HCT116 (cell line): Measurements from ENCODE around the gene SIGLEC7. TPM values are rescaled to one million over a fixed set of nuclear protein-coding genes. Genes with fewer than 3 reads are reported as not detected.

Experiments used
- ATAC-seq: fragments of 200-7000 bp; cut with Tn5 transposase; 2 replicates; pipeline ENCODE4 v1.9.1; 2020; ENCODE audit warnings: mild to moderate bottlenecking, moderate library complexity
- BruUV-seq: library from RNA; stranded (reverse); fragments of 400-500 nt; replicated peaks from 2 replicates; lab custom pipeline; 2021; lab: Mats Ljungman, UMichigan
- CTCF ChIA-PET: fragments of 300-600 bp; sonication (Branson Sonifier 250); formaldehyde crosslinking; loops from one replicate; lab custom pipeline; 2021; ENCODE audit warnings: antibody characterized with exemption; lab: Charles Lee
- POLR2A ChIA-PET: fragments of 300-600, 350-600 bp; sonication (Branson Sonifier 250); formaldehyde crosslinking; loops from one replicate; lab custom pipeline; 2021; ENCODE audit warnings: antibody characterized with exemption; lab: Charles Lee
- RAD21 ChIA-PET, 2 experiments: fragments of 300-600 bp; sonication (Branson Sonifier 250); formaldehyde crosslinking; loops; one replicate each; lab custom pipeline; 2023; ENCODE audit warnings: low total read pairs in 2 of 2; ENCODE audit not compliant: uncharacterized antibody in 2 of 2, unreplicated experiment in 2 of 2, low non-redundant PET in 1 of 2; lab: Charles Lee
- DNase-seq: peaks from one replicate; pipeline ENCODE4 v3.0.0-alpha.2; 2010; ENCODE audit warnings: low read depth, low spot score
- H2AFZ ChIP-seq: fragments of 200-600 bp; shearing (Covaris generic), sonication (generic); 2 replicates; pipeline ENCODE4 v1.6.1; 2017; ENCODE audit warnings: low read depth, mixed run types, mixed read lengths, antibody characterized with exemption, low read length; ENCODE audit not compliant: poor library complexity, severe bottlenecking
- H3K27ac ChIP-seq: 2 replicates; pipeline ENCODE4 v1.5.1; 2012; ENCODE audit warnings: low read depth, low read length
- H3K27me3 ChIP-seq: fragments of 200-600 bp; sonication (generic); 2 replicates; pipeline ENCODE4 v1.6.1; 2016; ENCODE audit warnings: mixed run types, low read length, mixed read lengths; ENCODE audit not compliant: insufficient read depth
- H3K36me3 ChIP-seq, 2 experiments: fragments of 200-500 bp in 1 of 2; fragments of 200-600 bp in 1 of 2; sonication (Bioruptor generic) in 1 of 2; sonication (generic) in 1 of 2; 2 replicates each; pipeline versions ENCODE4 v1.5.1 to v1.6.1; 2014 to 2016; ENCODE audit warnings: low read length in 2 of 2, inconsistent platforms in 1 of 2, mixed read lengths in 1 of 2, mixed run types in 1 of 2; ENCODE audit not compliant: insufficient read depth in 2 of 2, control insufficient read depth in 1 of 2
- H3K4me1 ChIP-seq, 2 experiments: fragments of 200-600 bp in 1 of 2; sonication (generic) in 1 of 2; 2 replicates each; pipeline versions ENCODE4 v1.5.1 to v1.6.1; 2012 to 2017; ENCODE audit warnings: low read length in 2 of 2, inconsistent platforms in 1 of 2, mild to moderate bottlenecking in 1 of 2, mixed read lengths in 1 of 2, mixed run types in 1 of 2, moderate library complexity in 1 of 2; ENCODE audit not compliant: insufficient read depth in 2 of 2, control insufficient read depth in 1 of 2
- H3K4me2 ChIP-seq: fragments of 200-600 bp; sonication (generic); 2 replicates; pipeline ENCODE4 v1.6.1; 2017; ENCODE audit warnings: mixed run types, low read length, mixed read lengths
- H3K4me3 ChIP-seq, 2 experiments: fragments of 200-600 bp in 1 of 2; sonication (generic) in 1 of 2; replicated peaks in 1 of 2; 2 replicates each; pipeline ENCODE4 v1.5.1; 2011 to 2016; ENCODE audit warnings: low read length in 2 of 2, control low read depth in 1 of 2, low read depth in 1 of 2, mild to moderate bottlenecking in 1 of 2, mixed read lengths in 1 of 2, mixed run types in 1 of 2
- H3K79me2 ChIP-seq: fragments of 200-600 bp; sonication (generic); 2 replicates; pipeline ENCODE4 v1.6.1; 2017; ENCODE audit warnings: mild to moderate bottlenecking, mixed run types, low read length, moderate library complexity, mixed read lengths; ENCODE audit not compliant: insufficient read depth
- H3K9ac ChIP-seq: fragments of 200-600 bp; sonication (generic); 2 replicates; pipeline ENCODE4 v1.6.1; 2016; ENCODE audit warnings: low read length, mixed read lengths
- H3K9me2 ChIP-seq: fragments of 200-600 bp; sonication (generic), shearing (Covaris generic); 2 replicates; pipeline ENCODE4 v1.6.1; 2017; ENCODE audit warnings: mixed run types, mild to moderate bottlenecking, moderate library complexity; ENCODE audit not compliant: insufficient read depth
- H3K9me3 ChIP-seq, 2 experiments: fragments of 200-500 bp in 1 of 2; fragments of 200-600 bp in 1 of 2; sonication (Bioruptor generic) in 1 of 2; sonication (generic) in 1 of 2; 2 replicates each; pipeline ENCODE4 v1.6.1; 2014 to 2017; ENCODE audit warnings: low read length in 2 of 2, mixed read lengths in 2 of 2, inconsistent platforms in 1 of 2, low read depth in 1 of 2, mild to moderate bottlenecking in 1 of 2, mixed run types in 1 of 2, moderate library complexity in 1 of 2; ENCODE audit not compliant: control insufficient read depth in 1 of 2, insufficient read depth in 1 of 2
- H4K20me1 ChIP-seq: fragments of 200-600 bp; sonication (generic), shearing (Covaris generic); 2 replicates; pipeline ENCODE4 v1.6.1; 2017; ENCODE audit warnings: mixed run types, mild to moderate bottlenecking, moderate library complexity; ENCODE audit not compliant: insufficient read depth
- ATF3 ChIP-seq: IDR thresholded peaks from 2 replicates; pipeline ENCODE4 v1.6.1; 2012
- CBX3 ChIP-seq: IDR thresholded peaks from 2 replicates; pipeline ENCODE4 v1.6.1; 2012; ENCODE audit warnings: low read depth
- CEBPB ChIP-seq: IDR thresholded peaks from 2 replicates; pipeline ENCODE4 v1.6.1; 2012; ENCODE audit warnings: low read depth
- CTCF ChIP-seq, 3 experiments: fragments of 200-600 bp in 1 of 3; sonication (generic) in 1 of 3; IDR thresholded peaks in 2 of 3; conservative IDR thresholded peaks in 1 of 3; 2 replicates each; pipeline ENCODE4 v1.5.1; 2012 to 2017; ENCODE audit warnings: low read depth in 2 of 3, low read length in 2 of 3, antibody characterized with exemption in 1 of 3, borderline replicate concordance in 1 of 3, control low read depth in 1 of 3, mild to moderate bottlenecking in 1 of 3, mixed read lengths in 1 of 3, mixed run types in 1 of 3, moderate library complexity in 1 of 3; ENCODE audit not compliant: insufficient read depth in 1 of 3
- EGR1 ChIP-seq: IDR thresholded peaks from 2 replicates; pipeline ENCODE4 v1.6.1; 2012; ENCODE audit warnings: low read depth
- ELF1 ChIP-seq: IDR thresholded peaks from 2 replicates; pipeline ENCODE4 v1.6.1; 2012; ENCODE audit warnings: low read depth, borderline replicate concordance
- EZH2 ChIP-seq: fragments of 200-600 bp; sonication (generic); IDR thresholded peaks from 2 replicates; pipeline ENCODE4 v1.6.1; 2017; ENCODE audit warnings: antibody characterized with exemption, mixed run types
- EZH2phosphoT487 ChIP-seq: fragments of 200-600 bp; IDR thresholded peaks from 2 replicates; pipeline ENCODE4 v1.6.1; 2018; ENCODE audit warnings: antibody characterized with exemption, borderline replicate concordance
- JUND ChIP-seq: IDR thresholded peaks from 2 replicates; pipeline ENCODE4 v1.6.1; 2012
- MAX ChIP-seq: IDR thresholded peaks from 2 replicates; pipeline ENCODE4 v1.6.1; 2012
- POLR2A ChIP-seq: IDR thresholded peaks from 2 replicates; pipeline ENCODE4 v1.7.0; 2011; ENCODE audit warnings: borderline replicate concordance; ENCODE audit not compliant: insufficient read depth, insufficient read length; ENCODE audit errors: extremely low read depth
- TCF7L2 ChIP-seq: IDR thresholded peaks from 2 replicates; pipeline ENCODE4 v1.7.0; 2011; ENCODE audit warnings: borderline replicate concordance, inconsistent platforms; ENCODE audit not compliant: insufficient read depth, insufficient read length; ENCODE audit errors: extremely low read depth
- ZBTB33 ChIP-seq: IDR thresholded peaks from 2 replicates; pipeline ENCODE4 v1.6.1; 2011; ENCODE audit warnings: mild to moderate bottlenecking, low read length, moderate library complexity; ENCODE audit not compliant: insufficient replicate concordance; ENCODE audit errors: extremely low read depth
- intact Hi-C: fragments of 100-400 bp; cut with micrococcal nuclease; formaldehyde crosslinking; loops from 2 replicates; pipeline ENCODE4 v1.10.0; 2022
- total RNA-seq: library from RNA; stranded (reverse); gene quantifications from one replicate; pipeline ENCODE4 v1.2.1, GENCODE V29; 2021; ENCODE audit not compliant: unreplicated experiment
- TF ChIP-seq, protein P1 (sequence below): IDR thresholded peaks from 2 replicates; pipeline ENCODE4 v1.6.1; 2012; ENCODE audit warnings: low read depth

SIGLEC7 gene
- total RNA-seq, 1 experiment from 2014 or later, result not detected

DNA sequence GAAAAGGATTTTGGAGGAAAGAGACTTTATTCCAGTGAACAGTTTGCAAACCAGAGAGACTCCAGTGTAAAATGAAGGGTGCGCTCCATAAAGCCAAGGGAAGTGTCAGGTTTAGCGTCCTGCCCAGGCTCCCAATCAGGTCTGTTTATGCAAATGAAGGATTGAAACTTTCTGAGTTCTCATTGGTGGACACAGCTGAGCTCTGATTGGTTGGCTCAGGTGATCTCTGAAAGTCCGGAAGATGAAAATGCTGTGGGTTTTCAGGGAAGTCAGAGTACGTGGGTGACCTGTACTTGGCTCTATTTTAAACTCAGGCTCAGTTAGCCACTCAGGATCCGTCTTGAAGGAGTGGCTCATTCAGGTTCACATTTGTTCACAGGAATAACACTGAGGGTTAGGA lies 54.1 kb downstream of the SIGLEC7 start (continued):
- TF ChIP-seq CEBPB, result no peak
- TF ChIP-seq CBX3, result no peak
- no peak for TF ChIP-seq MAX
- TF ChIP-seq ELF1, result no peak

DNA sequence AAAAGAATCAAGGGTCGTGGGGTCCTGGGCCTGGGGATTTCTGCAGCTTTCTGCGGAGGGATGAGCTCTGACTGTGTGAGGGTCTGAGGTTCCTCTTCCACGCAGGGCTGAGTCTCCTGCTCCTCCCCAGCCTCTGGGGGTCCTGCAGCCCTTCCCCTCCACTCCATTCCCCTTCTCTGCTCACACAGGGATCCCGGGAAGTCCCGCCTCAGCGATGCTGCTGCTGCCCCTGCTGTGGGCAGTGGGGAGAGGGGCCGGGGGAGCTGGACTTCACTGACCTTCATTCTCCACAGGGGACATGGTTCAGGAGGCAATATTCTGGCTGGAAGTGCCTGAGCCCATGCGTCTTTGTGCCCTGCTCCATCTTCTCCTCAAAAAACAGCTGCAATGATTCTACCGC lies 56.5 kb downstream of the SIGLEC7 start:
- ChIA-PET POLR2A (no interaction called here), RAD21 (no interaction called here), CTCF (no interaction called here)
- H4K20me1 ChIP-seq, result no peaks in the 10 kb centered on the region
- H2AFZ ChIP-seq, result no peak overlapping the region
- no peak overlapping the region for H3K27ac ChIP-seq
- no TSS peak for BruUV-seq
- DNase-seq (no peak), ATAC-seq (no peak)
- H3K4me2 ChIP-seq, result no peak overlapping the region
- no peaks in the 10 kb centered on the region for H3K79me2 ChIP-seq
- H3K9ac ChIP-seq, result no peak overlapping the region
- peaks cover 9 to 14% of the 10 kb centered on the region in 2 experiments; a peak in 3 of 4 replicates for H3K4me1 ChIP-seq
- intact Hi-C loops, result no loop called here
- TF ChIP-seq CTCF (IDR thresholded peaks at IDR 0.05 in 2 of 3, conservative IDR thresholded peaks at IDR 0.05 in 1 of 3; ENCODE audit: borderline replicate concordance in 1 of 3, insufficient read depth in 1 of 3, low read depth in 2 of 3, low read length in 2 of 3), result no peak
- TF ChIP-seq, protein P1, sequence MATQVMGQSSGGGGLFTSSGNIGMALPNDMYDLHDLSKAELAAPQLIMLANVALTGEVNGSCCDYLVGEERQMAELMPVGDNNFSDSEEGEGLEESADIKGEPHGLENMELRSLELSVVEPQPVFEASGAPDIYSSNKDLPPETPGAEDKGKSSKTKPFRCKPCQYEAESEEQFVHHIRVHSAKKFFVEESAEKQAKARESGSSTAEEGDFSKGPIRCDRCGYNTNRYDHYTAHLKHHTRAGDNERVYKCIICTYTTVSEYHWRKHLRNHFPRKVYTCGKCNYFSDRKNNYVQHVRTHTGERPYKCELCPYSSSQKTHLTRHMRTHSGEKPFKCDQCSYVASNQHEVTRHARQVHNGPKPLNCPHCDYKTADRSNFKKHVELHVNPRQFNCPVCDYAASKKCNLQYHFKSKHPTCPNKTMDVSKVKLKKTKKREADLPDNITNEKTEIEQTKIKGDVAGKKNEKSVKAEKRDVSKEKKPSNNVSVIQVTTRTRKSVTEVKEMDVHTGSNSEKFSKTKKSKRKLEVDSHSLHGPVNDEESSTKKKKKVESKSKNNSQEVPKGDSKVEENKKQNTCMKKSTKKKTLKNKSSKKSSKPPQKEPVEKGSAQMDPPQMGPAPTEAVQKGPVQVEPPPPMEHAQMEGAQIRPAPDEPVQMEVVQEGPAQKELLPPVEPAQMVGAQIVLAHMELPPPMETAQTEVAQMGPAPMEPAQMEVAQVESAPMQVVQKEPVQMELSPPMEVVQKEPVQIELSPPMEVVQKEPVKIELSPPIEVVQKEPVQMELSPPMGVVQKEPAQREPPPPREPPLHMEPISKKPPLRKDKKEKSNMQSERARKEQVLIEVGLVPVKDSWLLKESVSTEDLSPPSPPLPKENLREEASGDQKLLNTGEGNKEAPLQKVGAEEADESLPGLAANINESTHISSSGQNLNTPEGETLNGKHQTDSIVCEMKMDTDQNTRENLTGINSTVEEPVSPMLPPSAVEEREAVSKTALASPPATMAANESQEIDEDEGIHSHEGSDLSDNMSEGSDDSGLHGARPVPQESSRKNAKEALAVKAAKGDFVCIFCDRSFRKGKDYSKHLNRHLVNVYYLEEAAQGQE, result no peak
- no peak for TF ChIP-seq JUND
- no peak for TF ChIP-seq CEBPB
- no peak for TF ChIP-seq EZH2
- TF ChIP-seq ELF1, result no peak
- TF ChIP-seq EGR1, result no peak
- no peak for TF ChIP-seq ZBTB33
- no peak for TF ChIP-seq POLR2A
- TF ChIP-seq TCF7L2, result no peak
- no peak for TF ChIP-seq EZH2phosphoT487
- TF ChIP-seq ATF3, result no peak
- H3K4me3 ChIP-seq, result no peak overlapping the region
- H3K9me3 ChIP-seq, result no peaks in the 10 kb centered on the region
- H3K9me2 ChIP-seq, result no peaks in the 10 kb centered on the region
- H3K27me3 ChIP-seq, result no peaks in the 10 kb centered on the region
- H3K36me3 ChIP-seq, result no peaks in the 10 kb centered on the region
